ENCODE data around the gene CD163L1.
"Not testable (repeated sequence)": the region's sequence is repeated elsewhere in the genome, so short reads cannot be mapped to it uniquely, and the experiment has no call there.

The CD163L1 gene

GRCh38 chr12:7444076-7444475 lies at the start of gene CD163L1:
Gene CD163L1 (minus strand): TSS chr12:7444153. CDS start chr12:7444127, 26 bp downstream.
- DNase-seq (ENCODE audit: low read depth): no peak

- DNase-seq (ENCODE audit: low read depth): no peak
These were observed 49.1 kb upstream of the CD163L1 start for GRCh38 chr12:7493006-7493405.

GRCh38 chr12:7486512-7486911 lies 42.6 kb upstream of the CD163L1 start:
- no peak for DNase-seq (ENCODE audit: low read depth)

DNA sequence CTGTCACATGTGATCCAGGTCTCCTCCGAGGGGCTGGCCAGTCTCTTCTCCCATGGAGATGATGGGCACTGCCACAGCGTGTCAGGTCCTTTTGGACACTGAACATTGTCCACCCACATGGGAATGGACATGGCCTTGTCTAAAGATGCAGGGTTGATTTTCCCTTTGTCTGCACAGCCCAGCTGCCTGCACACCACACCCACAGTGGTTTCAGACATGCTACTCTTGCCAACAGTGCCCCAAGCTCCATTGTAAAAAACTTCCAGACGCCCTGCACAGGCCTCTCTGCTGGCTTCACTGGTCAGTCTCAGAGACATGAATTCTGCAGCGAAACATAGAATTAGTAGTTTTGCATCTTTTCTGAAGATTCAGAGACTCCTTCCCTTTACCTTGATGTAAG lies 41.1 kb upstream of the CD163L1 start:
- DNase-seq (ENCODE audit: low read depth): no peak

DNA sequence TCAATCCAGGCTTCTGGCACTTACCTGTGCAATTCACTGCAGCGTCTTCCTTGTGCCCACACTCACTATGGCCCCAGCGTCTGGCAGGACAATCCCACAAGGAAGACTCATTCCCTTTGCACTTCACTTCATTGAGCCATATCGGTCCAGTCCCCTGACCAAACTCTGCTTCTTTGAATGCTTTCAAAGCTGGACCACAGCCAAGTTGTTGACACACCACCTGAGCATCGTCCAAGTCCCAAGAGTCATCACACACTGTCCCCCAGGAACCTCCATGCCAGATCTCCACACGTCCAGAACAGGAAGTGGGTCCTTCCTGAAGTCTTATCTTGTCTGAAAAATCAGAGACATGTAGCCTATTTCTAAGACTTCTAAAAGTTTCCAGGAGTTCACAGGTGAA lies 39.4 kb upstream of the CD163L1 start:
- no peak for DNase-seq (ENCODE audit: low read depth)

DNA sequence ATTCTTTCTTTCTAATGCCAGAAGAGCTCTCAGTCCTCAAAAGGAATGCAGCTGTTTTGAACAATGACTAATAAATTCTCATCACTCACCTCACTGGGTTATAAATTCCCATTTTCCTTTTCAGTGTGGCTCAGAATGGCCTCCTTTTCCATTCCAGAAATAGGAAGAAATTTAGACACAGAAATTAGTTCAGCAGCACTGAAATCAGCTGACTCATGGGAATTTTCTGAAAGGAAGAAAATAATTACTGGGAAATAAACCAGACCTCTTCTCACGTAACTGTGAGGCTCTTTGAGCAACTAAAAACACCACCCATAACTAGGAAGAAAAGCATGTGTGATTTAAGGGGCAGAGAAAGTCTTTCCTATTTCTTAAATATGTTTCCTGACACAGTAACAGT lies 35.8 kb upstream of the CD163L1 start:
- peak; percentile 24 for DNase-seq (ENCODE audit: low read depth)

- no peak for DNase-seq (ENCODE audit: low read depth)
These were observed 28.1 kb upstream of the CD163L1 start for GRCh38 chr12:7472060-7472459.

GRCh38 chr12:7460375-7461259 lies 16.7 kb upstream of the CD163L1 start:
- DNase-seq (ENCODE audit: low read depth): no peak

DNA sequence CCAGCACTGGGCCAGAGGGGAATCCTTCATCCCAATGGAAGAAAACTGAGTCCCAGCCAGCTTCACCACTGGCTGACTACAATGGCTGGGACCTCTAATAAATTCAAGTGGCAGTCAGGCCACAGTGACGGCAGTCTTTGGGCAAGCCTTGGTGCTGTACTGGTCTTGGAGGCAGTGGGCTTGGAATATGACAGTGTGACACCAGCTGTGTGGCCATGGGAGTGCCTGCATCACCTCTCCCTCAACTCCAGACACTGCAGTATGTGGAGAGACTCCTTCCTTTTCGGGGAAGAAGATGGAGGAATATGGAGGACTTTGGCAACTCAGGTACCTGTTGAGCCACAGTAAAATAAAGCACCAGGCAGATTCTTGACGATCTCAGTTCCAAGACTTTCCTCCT lies 16.0 kb upstream of the CD163L1 start:
- DNase-seq (ENCODE audit: low read depth): no peak

DNA sequence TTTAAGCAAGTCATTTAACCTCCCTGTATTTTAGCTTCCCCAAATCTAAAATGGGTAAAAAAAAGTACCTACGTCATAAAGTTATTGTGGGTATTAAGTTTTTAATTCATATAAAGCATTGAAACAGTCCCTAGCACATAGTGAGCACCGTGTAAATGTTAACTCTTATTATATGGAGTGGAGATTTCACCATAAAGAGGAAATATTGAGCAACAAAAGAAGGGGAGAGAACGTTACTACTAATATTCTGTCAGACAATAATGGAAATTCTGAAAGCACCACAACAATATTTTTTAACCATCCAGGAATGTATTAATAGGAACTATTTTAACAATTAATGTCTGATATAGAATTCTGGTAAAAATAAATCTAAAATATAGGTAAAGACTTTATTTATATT lies 7.8 kb upstream of the CD163L1 start:
- DNase-seq (ENCODE audit: low read depth): no peak

GRCh38 chr12:7450667-7451066 lies 6.7 kb upstream of the CD163L1 start:
- no peak for DNase-seq (ENCODE audit: low read depth)

DNA sequence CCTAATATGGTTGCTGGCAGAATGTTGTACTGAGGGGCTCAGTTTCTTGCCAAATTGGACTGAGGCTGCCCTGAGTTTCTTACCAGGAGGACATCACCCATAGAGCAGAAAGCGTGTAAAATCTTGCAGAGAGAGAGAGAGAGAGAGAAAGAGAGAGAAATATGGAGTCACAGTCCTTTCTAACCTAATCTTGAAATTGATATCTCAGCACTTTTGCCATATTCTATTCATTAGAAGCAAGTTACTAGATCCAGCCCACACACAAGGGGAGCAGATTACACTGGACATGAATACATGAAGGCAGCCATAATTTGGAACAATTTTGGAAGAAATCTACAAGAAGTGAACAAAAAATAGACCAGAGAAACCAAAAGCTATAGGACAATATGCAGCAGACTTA lies 4.1 kb upstream of the CD163L1 start:
- DNase-seq (ENCODE audit: low read depth): no peak

DNA sequence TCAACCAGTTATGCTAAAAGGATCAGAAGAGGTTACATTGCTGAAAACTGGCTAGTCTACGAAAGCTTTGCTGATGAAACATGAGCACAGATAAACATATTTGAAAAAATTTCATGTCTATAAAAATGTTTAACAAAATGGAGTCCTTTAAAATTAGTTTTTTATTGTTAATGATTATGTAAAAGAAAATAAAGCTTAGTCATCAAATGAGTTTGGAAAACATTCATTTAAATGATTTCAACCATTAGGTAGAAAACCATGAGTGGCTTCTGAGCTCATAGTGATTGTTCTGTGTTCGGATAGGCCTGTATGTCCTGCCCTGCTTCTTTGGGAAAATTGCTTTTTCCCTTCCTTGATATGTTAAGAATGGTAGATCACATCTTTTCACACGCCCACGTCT lies 584 bp upstream of the CD163L1 start:
- DNase-seq (ENCODE audit: low read depth): no peak

- no peak for DNase-seq (ENCODE audit: low read depth)
These were observed 2.7 kb downstream of the CD163L1 start for GRCh38 chr12:7441216-7441615.

DNA sequence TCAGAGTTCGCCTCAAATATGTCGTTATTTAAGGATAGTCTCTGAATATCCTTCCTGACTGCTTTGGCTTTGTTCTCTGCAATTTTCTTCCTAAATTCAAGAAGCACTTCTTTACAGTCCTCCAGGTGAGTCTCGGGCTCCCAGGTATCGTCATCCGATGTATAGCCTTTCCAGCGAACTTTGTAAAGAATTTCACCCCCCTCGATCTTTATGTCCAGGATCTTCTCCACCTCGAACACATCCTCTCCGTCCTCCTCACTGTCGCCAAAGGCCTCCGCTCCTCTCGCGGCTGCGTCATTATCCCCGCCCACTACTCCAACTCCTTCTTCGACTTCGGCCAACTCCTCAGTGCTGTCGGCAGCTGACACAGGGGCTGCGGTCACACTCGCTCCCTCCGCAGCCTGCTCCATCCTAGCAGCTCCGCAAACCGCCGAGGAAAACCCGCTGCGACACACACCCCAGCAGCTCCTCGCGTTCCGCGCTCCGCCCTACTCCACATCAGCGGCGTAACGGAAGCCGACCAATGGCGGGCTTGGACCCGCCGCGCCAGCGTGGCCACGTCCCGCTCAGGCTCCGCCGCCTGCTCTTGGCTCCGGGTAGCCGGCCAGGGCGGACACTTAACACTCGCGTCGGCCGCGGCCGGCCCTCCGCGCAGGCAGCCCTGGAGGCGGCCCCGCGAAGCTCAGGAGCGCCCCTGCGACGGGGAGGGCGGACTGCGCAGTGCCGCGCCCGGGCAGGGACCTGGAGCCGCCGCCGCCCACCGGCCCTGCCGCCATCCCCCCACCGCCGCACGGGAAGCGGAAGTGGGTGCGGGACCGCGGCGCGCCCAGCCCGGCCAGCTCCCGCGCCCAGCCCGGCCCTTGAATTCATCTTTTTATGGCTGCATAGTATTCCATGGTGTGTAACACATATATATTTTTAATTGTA lies 4.1 kb downstream of the CD163L1 start:
- DNase-seq (ENCODE audit: low read depth): no peak

DNA sequence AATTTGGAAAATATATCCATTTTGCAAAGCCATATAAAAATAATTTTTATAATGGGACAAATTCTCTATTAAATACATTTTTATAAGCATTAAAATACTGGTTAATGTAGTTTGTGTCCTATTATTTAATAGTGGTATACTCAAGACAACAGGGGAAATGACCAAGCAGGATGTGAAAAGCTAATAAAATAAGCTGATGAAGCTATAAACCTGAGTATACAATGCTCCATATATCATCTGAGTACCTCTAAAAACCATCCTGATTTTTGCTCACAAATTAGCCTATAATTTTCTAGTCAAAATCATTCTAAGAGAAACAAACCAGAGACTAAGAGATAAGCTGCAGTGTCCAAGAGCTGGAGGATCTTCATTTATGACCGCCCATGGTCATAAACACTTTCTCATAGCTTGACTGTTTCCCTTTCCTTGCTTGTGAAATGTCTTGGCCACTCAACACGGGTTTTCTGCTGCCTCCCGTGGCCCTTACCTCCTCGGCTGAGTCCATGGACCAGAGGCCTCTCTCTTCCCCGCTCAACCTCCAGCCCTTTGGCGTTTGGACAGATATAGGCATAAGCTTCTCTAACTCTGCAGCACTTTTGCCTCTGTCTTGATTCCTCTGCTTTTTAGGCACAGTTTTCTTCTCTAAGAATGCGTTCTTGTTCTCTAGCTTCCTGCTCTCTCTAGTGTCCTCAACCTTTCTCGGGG lies 5.5 kb downstream of the CD163L1 start:
- DNase-seq (ENCODE audit: low read depth): not testable (repeated sequence)

GRCh38 chr12:7437494-7437893 lies 6.5 kb downstream of the CD163L1 start:
- DNase-seq (ENCODE audit: low read depth): not testable (repeated sequence)

DNA sequence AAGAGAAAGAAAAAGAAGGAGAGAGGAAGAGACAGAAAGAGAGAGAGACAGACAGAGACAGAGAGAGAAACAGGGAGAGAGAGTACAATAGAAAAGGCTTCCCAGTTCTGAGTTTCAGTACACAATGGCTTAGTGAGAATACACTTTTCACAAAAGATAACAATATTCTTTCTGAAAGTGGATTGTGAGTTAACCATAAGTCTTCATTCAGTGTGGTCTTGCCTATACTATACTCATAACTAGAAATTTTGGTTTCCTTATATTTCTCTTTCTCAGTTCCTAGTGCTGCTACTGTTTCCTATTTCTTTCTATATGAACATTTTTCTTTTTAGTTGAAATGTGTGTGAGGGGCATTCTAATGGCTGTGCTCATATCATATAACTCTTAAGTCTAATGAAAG lies 9.3 kb downstream of the CD163L1 start:
- DNase-seq (ENCODE audit: low read depth): no peak

DNA sequence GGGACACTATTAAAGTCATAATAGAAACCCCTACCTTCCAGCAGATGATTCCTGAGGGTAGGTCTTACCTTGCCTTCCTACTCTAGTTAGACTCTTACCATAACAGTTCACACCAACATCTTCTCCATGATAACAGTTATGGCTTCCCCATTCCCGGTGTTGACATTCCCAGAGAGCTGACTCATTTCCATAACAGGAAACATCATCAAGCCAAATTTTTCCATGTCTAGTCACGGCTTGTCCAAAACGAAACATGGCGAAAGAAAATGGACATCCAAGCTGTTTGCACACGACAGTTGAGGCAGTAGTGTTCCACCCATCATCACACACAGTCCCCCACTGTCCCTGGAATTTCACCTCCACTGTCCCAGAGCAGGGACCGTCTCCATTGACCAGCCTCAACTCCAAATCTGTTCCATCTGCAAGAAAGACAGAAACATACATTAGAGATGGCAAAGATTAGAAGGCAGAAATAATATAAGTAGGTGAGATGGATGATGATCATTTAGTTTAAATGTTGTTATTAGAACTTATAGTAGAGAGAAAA lies 10.6 kb downstream of the CD163L1 start:
- DNase-seq (ENCODE audit: low read depth): peak; percentile 24

GRCh38 chr12:7431993-7432685 lies 11.8 kb downstream of the CD163L1 start:
- no peak for DNase-seq (ENCODE audit: low read depth)

- DNase-seq (ENCODE audit: low read depth): no peak
These were observed 32.6 kb downstream of the CD163L1 start for GRCh38 chr12:7411343-7411742.
